ENCODE results near the gene TTLL12. TPM values are rescaled to one million over a fixed set of nuclear protein-coding genes. Genes with fewer than 3 reads are reported as not detected.

The TTLL12 gene
- polyA plus RNA-seq, 1 experiment: 12.6 TPM

- H3K36me3 ChIP-seq (ENCODE audit: control insufficient read depth, insufficient read depth, low read length): no peaks in the 10 kb centered on the region
- no peak overlapping the region for H3K4me3 ChIP-seq (ENCODE audit: low read depth, low read length)
- no peak for DNase-seq (ENCODE audit: low read depth)
- H3K27me3 ChIP-seq (ENCODE audit: control insufficient read depth, insufficient read depth, low read length): no peaks in the 10 kb centered on the region; the same call in none of the 2 replicates
- POLR2A ChIA-PET: no interaction called here
- CTCF ChIA-PET: interaction anchor here (1.2 to 1.3 kb wide), 2 partner anchors 20 to 63 kb away, joined by 3 to 4 read pairs; no protein-coding TSS in a partner anchor
- TF ChIP-seq CTCF (IDR thresholded peaks at IDR 0.05; ENCODE audit: insufficient read depth, low read depth, low read length): no peak
Observed at GRCh38 chr22:43207386-43207785, 20.5 kb upstream of the TTLL12 start.

- no peak for TF ChIP-seq CTCF (IDR thresholded peaks at IDR 0.05; ENCODE audit: insufficient read depth, low read depth, low read length)
- ChIA-PET CTCF (interaction anchor here (1.0 kb wide), 1 partner anchor 41 kb away, joined by 3 read pairs; no protein-coding TSS in a partner anchor), POLR2A (no interaction called here)
- Histone ChIP-seq H3K36me3 (ENCODE audit: control insufficient read depth, insufficient read depth, low read length) (no peaks in the 10 kb centered on the region), H3K27me3 (ENCODE audit: control insufficient read depth, insufficient read depth, low read length) (no peaks in the 10 kb centered on the region; the same call in none of the 2 replicates), H3K4me3 (ENCODE audit: low read depth, low read length) (no peak overlapping the region)
- DNase-seq (ENCODE audit: low read depth): no peak
Observed at GRCh38 chr22:43206509-43207161, 19.7 kb upstream of the TTLL12 start.

- H3K36me3 ChIP-seq (ENCODE audit: control insufficient read depth, insufficient read depth, low read length): no peaks in the 10 kb centered on the region
- no peak overlapping the region for H3K4me3 ChIP-seq (ENCODE audit: low read depth, low read length)
- no peaks in the 10 kb centered on the region; the same call in none of the 2 replicates for H3K27me3 ChIP-seq (ENCODE audit: control insufficient read depth, insufficient read depth, low read length)
- ChIA-PET POLR2A (no interaction called here), CTCF (interaction anchor here (1.0 kb wide), 1 partner anchor 42 kb away, joined by 3 read pairs; no protein-coding TSS in a partner anchor)
- no peak for TF ChIP-seq CTCF (IDR thresholded peaks at IDR 0.05; ENCODE audit: insufficient read depth, low read depth, low read length)
- DNase-seq (ENCODE audit: low read depth): no peak
Observed at GRCh38 chr22:43205748-43206508, 19.0 kb upstream of the TTLL12 start.

GRCh38 chr22:43205261-43205691 is 18.3 kb upstream of the TTLL12 start:
- CTCF ChIA-PET: no interaction called here
- no peak for DNase-seq (ENCODE audit: low read depth)
- POLR2A ChIA-PET: no interaction called here
- H3K36me3 ChIP-seq (ENCODE audit: control insufficient read depth, insufficient read depth, low read length): no peaks in the 10 kb centered on the region
- no peaks in the 10 kb centered on the region; the same call in none of the 2 replicates for H3K27me3 ChIP-seq (ENCODE audit: control insufficient read depth, insufficient read depth, low read length)
- H3K4me3 ChIP-seq (ENCODE audit: low read depth, low read length): no peak overlapping the region
- TF ChIP-seq CTCF (IDR thresholded peaks at IDR 0.05; ENCODE audit: insufficient read depth, low read depth, low read length): no peak

- H3K4me3 ChIP-seq (ENCODE audit: low read depth, low read length): no peak overlapping the region
- no peak for TF ChIP-seq CTCF (IDR thresholded peaks at IDR 0.05; ENCODE audit: insufficient read depth, low read depth, low read length)
- ChIA-PET POLR2A (no interaction called here), CTCF (no interaction called here)
- no peak for DNase-seq (ENCODE audit: low read depth)
- H3K36me3 ChIP-seq (ENCODE audit: control insufficient read depth, insufficient read depth, low read length): no peaks in the 10 kb centered on the region
- no peaks in the 10 kb centered on the region; the same call in none of the 2 replicates for H3K27me3 ChIP-seq (ENCODE audit: control insufficient read depth, insufficient read depth, low read length)
Observed at GRCh38 chr22:43203471-43203981, 16.6 kb upstream of the TTLL12 start.
